Measurements from ENCODE around the gene CACNG5.
A peak's percentile ranks its signal among the peaks of the same experiment; 100 is the strongest.

CACNG5 gene

GRCh38 chr17:66826856-66827255, 8.1 kb upstream of the CACNG5 start:
- DNase-seq: no peak

GRCh38 chr17:66829386-66829864, 5.5 kb upstream of the CACNG5 start:
- peak; percentile 65 for DNase-seq

- no peak for DNase-seq
Observed at GRCh38 chr17:66829883-66830282, 5.0 kb upstream of the CACNG5 start.

GRCh38 chr17:66830451-66830850, 4.5 kb upstream of the CACNG5 start:
- no peak for DNase-seq

- no peak for DNase-seq
Observed at GRCh38 chr17:66831383-66832210, 3.3 kb upstream of the CACNG5 start.

- no peak for DNase-seq
Observed at GRCh38 chr17:66833201-66833600, 1.7 kb upstream of the CACNG5 start.

- DNase-seq: no peak
Observed at GRCh38 chr17:66834426-66834918, 445 bp upstream of the CACNG5 start.

- DNase-seq: no peak
Observed at GRCh38 chr17:66835476-66835875, 559 bp downstream of the CACNG5 start.

- no peak for DNase-seq
Observed at GRCh38 chr17:66836063-66837005, 1.4 kb downstream of the CACNG5 start.

- no peak for DNase-seq
Observed at GRCh38 chr17:66837226-66837625, 2.3 kb downstream of the CACNG5 start.

- no peak for DNase-seq
Observed at GRCh38 chr17:66837885-66838665, 3.2 kb downstream of the CACNG5 start.

GRCh38 chr17:66839616-66840015, 4.7 kb downstream of the CACNG5 start:
- DNase-seq: no peak

GRCh38 chr17:66840061-66840460, 5.1 kb downstream of the CACNG5 start:
- DNase-seq: no peak

GRCh38 chr17:66841328-66841727, 6.4 kb downstream of the CACNG5 start:
- no peak for DNase-seq

GRCh38 chr17:66841744-66842143, 6.8 kb downstream of the CACNG5 start:
- DNase-seq: no peak

- DNase-seq: no peak
Observed at GRCh38 chr17:66842505-66842904, 7.6 kb downstream of the CACNG5 start.

GRCh38 chr17:66842959-66843358, 8.0 kb downstream of the CACNG5 start:
- DNase-seq: no peak

GRCh38 chr17:66843627-66844026, 8.7 kb downstream of the CACNG5 start:
- DNase-seq: no peak

GRCh38 chr17:66847704-66848103, 12.8 kb downstream of the CACNG5 start:
- no peak for DNase-seq

- DNase-seq: no peak
Observed at GRCh38 chr17:66848496-66848895, 13.6 kb downstream of the CACNG5 start.

GRCh38 chr17:66849032-66849655, 14.2 kb downstream of the CACNG5 start:
- no peak for DNase-seq

Measured in fibroblast of skin of abdomen (primary cell).